HG03342 (cell line): ENCODE data around the gene BAMBI.

Source experiments
- ATAC-seq: cut with Tn5 transposase; IDR thresholded peaks from one replicate; pipeline ENCODE4 v1.9.1; 2021; ENCODE audit warnings: mild to moderate bottlenecking, moderate library complexity; ENCODE audit not compliant: unreplicated experiment

Gene BAMBI

DNA sequence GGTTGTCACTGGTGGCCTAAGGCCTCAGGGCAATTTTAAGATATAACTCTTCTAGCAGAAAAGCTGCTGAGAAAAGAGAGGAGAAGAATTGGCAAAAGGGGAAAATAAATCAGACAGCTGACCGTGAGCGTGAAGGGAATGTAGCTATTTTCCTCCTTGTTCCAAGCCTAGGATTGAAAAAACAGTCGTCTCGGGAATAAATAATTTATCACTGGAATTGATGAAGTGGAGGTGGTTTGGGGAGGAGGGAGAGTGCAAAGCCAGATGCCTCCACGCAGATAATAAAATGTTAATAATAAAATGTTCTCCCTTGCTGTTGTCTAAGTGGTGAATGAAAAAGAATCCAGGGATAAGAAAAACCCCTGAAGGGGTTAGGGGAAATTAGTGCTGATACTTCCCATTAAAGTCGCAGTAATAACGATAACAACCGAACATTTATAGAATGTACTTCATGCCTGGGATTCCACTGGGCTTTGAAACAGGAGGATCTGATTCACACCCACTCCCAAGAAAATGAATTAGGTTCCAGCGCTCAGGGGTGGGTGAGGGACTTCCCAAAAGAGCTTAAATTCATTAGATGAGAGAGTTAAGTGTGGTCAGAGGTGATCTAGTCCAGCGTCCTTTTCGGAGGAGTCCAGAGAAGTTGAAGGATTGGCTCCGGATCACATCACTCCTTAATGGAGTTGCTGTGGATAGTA lies 27.3 kb downstream of the BAMBI start:
- ATAC-seq = no peak

DNA sequence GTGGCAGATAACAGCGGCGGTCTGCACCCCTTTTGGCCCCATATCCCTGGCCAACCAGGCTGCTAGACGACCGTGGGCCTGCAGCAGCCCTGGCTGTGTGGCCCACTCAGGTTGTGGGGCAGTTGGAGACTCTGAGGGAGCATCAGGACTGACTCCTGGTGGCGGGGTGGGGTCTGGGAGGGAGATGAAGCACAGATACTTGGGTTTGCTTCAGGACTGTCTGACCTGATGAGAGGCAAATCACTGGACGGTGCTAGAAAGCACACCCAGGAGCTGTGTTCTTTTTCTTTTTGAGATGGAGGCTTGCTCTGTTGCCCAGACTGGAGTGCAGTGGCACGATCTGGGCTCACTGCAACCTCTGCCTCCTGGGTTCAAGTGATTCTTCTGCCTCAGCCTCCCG lies 28.2 kb downstream of the BAMBI start:
- ATAC-seq = no peak

DNA sequence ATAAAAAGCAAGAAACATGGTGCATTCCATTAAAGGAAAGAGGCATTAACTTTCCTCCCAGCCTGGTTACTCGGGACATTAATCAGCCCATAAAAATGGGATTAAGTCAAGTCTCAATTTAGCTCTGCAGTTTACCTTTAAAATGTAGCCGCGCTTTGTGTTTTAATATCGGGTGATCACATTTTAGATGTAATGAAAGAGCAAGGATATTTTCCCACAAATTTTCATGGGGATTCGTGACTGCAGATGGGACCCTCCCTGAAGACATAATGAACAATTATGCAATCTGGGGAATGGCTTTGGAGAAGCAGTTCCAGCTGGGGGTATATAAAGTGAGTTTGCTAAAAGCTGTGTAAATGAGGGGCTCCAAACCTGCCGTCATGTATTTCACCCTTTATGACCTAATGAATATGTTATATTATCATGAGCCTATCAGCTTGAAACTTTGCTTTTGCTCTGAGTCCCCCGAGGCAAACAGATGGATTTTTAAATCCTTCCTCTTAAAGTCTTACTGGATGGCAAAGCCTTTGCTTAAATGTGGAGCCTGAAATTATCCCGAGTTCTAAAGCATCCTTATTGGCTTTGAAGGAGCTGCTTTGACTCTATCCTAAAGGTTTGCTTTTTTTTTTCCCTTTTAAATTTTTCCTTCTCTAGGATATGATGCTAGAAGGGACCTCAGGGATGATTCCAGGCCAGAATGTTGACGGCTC lies 31.8 kb downstream of the BAMBI start:
- ATAC-seq = no peak

DNA sequence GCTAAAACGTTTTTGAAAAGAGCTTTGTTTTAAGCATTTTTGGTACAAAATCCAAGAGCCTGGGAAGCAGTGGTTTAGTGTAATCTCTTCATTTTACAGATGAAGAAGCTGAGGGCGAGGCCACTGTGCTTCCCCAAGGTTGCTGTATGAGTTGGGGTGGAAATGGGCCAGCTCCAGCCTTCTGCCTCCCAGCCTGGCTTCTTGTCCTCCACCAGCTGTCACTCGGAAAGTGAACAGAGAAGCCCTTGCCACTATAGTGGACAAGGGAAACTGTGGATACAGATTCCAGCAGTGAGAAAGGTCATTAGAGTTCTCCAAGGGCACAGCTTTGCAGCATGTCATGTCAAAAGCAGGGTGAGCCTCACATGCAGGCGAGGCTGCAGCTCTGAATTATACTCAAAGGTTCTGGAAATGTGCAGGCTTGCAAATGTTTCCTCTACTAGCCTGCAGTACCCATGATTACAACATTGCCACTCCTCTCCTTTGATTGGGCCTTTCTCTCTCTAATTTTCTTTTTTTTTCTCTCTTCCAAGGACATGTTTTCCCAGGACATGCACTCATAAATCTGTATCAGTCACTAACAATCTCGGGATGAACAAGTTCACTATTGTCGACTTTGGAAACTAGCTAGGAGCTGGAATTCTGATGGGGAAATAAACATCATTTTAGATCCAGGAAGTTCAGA lies 33.0 kb downstream of the BAMBI start:
- ATAC-seq = no peak

DNA sequence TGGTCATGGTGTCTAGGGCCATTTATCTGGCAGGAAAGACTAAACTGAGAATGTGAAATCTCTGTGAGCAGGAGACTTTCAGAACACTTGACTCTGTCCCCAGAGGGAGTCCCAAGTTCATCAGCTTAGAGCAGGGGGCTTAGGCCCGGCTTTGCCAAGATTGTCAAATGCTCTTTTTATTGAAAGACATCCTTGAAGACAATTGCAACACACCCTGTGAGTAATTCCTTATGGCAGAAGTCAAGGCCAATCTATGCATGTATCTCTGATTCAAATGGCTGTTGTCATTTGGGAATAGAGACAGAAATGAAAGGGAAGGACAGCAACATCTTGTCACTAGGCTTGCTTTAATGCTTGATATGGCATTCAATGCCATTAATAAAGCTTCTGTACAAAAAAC lies 33.7 kb downstream of the BAMBI start:
- no peak for ATAC-seq

DNA sequence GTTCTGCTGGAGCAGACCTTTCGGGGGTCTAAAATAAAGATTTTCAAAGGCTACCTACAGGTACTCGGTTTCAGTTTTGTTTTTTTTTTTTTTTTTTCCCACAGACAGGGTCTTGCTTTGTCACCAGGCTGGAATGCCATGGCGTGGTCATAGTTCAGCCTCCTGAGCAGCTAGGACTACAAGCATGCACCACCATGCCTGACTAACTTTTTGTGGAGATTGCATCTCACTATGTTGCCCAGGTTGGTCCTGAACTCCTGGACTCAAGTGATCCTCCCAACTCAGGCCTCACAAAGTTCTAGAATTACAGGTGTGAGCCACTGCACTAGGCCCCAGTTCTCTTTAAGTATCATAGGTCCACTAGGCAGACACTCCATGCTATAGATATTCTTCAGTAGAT lies 34.5 kb downstream of the BAMBI start:
- no peak for ATAC-seq

DNA sequence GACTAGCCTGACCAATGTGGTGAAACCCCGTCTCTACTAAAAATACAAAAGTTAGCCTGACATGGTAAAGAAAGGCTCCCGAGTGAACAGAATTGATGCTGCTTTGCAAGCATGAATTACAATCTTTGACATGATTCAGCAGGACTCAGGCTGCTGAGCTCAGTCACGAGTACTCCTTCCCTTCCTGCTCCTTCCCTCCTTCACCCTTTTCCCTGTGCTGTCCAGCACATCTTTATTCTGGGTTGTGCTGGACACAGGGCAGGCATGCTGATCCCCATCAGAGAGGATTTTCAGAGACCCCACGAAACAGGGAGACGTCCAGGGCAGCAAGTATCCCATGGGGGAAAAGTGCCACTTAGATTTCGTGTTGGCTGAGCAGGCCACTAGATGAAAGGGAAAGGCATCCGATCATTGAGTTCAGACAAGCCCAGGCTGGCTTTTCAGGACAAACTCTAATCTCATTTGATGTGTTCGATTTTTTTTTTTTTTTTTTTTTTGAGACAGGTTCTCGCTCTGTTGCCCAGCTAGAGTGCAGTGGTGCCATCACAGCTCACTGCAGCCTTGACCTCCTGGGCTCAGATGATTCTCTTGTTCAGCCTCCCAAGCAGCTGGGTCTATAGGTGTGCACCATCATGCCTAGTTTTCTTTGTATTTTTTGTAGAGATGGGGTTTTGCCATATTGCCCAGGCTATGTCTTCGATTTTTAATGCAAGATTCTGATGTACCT lies 36.5 kb downstream of the BAMBI start:
- no peak for ATAC-seq

DNA sequence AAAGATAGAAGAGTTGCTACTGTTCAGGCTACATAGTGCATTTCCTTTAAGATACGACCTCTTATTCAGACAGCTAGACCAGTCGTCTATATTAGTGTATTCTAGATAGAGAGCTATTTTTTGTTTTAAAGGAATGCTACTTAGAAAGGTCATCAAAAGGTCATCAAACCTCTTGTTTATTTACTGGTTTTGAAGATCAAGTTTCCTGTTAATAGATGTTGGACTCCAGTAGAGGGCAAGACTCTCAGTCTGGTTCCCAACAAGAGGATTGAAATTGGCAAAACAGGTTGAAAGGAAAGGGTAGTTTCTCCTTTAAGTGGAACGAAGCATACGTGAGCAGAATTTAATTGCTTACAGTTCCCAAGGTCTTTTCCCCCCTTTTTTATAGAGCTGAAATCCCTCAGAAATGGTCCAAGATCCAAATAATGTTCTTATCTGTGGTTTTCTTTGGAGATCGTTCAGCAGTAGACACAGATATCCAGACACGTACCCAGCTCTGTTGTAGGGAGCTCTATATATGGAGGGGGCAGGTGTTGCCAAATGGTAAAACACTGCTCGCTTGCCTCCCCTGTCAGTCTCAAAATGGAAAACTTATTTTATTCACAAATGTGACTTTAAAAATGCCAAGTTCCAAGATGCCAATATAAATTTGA lies 37.2 kb downstream of the BAMBI start:
- ATAC-seq = no peak

DNA sequence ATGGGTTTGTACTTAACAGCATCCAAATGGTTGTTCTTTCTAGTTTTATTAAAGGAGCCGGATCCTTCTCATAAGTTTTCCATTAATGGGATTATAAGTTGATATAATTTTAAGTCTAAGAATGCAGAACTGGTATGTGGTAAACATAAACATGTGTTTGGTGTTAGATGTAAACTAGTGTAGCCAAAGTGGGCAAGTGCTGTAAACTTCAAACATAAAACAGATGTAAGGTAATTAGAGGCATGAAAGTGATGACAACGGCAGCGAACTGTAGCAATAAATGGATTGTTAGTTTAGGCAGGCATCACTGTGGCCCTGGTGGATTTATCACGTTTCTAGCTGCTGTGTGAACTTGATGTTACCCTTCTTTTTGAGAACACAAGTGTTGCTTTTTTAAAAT lies 37.9 kb downstream of the BAMBI start:
- no peak for ATAC-seq

DNA sequence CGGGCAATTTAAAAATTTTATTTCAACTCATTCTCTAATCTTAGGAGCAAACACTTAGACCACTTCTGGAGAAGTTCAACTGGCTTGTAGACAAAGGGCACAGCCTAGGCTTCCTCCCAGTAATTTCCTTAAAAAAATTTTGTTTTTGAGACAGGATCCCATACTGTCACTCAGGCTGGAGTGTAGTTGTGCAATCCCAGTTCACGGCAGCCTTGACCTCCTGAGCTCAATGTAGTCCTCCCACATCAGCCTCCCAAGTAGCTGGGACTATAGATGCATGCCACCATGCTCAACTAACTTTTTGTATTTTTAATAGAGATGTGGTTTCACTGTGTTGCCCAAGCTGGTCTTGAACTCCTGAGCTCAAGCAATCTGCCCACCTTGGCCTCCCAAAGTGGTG lies 38.4 kb downstream of the BAMBI start:
- no peak for ATAC-seq

DNA sequence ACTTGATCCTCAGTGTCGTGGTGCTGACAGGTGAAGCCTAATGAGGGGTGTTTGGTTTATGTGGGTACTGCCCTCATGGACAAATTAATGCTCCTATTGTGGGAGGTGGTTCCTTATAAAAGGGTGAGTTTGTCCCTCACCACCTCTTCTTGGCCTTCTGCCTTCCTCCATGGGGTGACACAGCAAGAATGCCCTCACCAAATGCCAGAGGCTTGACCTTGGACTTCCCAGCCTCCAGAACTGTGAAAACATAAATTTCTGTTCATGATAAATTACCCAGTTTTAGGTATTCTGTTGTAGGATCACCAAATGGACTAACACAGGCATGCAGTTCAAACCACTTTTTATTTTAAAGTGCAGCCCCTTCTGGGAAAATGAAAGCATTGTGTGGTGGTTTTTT lies 39.4 kb downstream of the BAMBI start:
- no peak for ATAC-seq

DNA sequence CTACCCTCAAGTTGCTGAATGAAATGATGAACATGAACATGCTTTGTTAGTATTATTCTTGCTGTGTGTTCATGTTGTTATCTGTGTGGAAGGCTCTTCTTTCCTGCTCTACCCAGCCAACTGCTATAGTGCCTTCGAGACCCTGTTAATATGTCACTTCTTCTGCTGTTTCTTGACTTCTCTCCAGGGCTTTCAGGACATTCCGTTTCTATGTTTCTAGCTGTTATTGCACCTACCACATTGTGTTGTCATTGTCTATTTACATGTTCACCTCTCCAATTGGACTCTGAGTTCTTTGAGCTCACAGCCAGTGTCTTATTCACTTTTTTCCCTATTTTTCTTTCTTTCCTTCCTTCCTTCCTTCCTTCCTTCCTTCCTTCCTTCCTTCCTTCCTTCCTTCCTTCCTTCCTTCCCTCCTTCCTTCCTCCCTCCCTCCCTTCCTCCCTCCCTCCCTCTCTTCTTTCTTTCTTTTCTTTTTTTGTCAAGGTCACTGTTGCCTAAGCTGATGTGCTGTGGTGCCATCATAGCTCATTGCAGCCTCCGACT lies 40.4 kb downstream of the BAMBI start:
- no peak for ATAC-seq

DNA sequence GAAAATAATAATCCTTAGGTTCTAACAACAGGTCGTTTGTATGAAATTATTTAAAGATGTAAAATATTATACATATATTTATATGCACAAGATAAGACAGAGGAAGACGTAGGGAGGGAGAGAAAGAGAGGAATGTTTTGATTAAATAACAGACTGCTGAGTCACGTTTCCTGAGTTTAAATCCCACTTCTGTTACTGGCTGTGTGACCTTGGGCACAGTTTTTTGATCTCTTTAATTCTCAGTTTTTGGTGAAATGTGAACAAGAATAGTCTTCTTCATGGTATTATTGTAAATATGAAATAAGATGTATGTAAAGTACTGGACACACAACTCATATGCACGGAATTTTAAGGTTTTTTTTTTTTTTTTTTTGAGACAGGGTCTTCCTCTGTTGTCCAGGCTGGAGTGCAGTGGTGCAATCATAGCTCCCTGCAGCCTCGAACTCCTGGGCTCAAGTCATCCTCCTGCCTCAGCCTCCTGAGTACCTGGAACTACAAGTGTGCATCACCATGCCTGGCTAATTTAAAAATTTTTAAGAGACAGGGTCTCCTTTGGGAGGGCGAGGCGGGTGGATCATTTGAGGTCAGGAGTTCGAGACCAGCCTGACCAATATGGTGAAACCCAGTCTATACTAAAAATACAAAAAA lies 42.6 kb downstream of the BAMBI start:
- no peak for ATAC-seq

DNA sequence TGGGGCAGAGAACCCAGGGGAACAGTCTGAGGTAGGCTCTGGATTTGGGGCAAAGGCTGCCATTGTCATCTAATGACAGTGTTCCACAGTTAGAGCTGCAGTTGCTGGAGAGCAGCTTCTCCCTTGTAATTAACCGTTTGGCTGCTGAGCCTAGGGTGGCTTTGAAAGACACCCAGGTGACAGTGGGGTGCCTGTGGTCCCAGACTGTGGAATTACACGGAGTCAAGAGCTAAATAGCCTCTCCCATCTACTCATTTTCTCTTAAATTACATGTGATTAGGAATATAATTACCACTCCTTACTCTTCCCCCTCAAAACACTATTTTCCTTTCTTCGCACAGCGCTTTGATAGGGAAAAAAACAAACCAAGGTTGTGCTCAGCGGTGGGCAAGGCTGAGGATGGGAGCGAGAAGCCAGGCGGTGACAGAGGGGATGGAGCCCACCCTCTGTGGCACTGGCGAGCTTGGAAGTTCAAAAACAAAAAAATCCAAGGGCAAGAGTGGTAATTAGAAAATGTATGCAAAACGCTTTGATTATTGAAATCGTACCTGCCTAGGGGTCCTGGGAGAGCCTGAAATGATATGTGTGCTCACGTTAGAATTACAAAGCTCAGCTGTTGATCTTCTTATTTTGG lies 44.1 kb downstream of the BAMBI start:
- no peak for ATAC-seq

DNA sequence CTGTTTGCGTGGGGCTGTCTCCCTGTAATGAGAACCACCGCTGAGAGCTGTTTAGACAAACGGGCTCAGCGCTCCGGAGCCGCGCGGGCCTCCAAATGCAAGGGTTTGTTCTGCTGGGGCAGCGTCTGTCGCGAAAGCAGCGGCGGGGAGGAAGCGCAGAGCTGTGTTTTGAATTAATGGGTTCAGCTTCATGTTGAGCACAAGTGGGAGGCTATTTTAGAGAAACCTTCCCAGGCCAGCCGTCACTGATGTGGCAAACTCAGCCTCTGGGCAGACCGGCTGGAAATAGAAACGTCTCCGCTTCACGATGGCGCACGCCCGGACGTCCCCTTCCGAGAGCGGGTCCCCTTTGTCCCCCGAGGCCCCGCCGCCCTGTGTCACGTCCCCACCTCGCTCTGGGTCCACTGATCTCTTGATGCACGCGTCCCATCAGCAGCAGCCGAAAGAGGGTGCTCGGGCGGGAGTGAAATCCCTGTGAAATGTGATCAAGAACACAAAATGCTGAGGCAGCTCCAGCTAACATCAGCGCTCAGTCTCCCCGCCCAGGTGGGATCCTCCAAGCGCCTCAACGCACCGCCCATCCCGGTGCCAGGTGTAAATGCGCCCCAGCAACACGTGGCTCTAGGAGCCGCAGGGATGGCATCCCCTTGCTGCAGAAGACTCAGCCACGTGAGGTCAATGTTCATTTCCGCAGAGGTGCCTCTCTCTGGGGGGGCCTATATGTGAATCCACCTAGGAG lies 44.9 kb downstream of the BAMBI start:
- no peak for ATAC-seq

DNA sequence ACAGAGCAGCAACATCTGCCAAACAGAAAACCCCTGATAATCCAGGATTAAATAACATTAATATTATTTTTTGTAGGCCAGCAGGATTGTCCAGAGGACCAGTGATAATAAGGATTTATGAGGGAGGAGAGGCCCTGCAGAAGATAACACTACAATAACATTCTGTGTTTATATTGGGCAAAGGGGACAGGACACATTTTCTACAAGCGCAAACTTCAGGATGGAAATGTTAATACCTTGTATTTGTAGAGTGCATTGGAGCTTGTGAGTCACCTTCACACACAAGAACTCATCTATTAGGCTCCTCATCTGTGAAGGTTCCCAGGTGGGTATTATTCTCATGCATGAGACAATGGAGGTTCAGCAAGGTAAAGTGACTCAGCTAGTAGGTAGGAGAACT lies 51.0 kb downstream of the BAMBI start:
- no peak for ATAC-seq

DNA sequence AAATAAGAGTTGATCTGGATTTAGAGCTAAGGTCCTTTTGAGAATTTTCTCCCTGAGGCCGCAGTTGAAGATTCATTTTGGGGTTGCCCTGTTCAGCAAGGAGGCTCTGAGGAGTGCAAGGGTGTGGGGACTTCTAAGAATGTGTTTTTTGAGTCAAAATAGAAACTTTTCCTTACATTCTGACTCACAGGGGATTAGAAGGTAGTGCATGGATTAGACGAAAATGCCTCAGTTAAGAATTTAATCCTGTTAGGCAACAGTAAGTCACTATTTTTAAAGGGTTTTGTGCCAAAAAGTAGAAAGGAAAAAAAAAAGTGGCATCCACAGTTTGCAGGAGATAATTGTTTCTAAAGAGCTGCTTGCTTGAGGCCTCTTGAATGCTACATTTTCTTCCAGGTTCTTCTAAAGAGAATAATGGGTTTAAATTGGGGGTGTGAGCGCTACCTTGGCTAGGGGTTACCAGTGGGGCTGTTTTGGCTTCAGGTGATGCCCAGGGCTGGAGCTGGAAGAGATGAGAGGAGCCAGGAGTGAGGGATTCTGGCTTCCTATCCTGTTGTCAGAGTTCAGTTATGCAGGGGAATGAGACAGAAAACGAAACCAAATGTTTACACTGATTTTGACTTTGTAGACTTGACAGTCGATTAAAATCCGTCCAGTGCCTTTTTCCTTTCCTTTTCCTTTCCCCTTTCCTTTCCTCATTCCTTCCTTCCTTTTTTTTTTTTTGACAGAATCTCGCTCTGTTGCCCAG lies 52.9 kb downstream of the BAMBI start:
- ATAC-seq = no peak

DNA sequence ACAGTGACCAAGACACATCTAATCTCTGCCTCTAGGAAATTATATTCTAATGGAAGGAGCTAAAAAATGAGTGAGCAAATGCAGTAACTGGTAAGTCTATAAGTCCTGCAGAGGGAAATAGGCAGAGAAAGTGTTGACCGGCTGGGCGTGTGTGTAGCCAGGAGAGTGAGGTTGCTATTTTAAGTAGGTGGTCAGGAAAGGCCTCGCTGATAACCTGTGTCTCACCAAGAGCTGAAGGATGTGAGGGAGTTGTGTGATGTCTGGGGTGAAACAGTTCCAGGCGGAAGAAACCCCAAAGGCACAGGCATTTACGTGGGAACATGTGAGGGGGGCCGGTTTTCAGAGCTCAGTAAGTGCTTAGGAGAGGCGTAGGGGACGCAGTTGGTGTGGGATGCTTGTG lies 54.8 kb downstream of the BAMBI start:
- no peak for ATAC-seq
